PC-9 (cell line): ENCODE data around the gene CNBD2.

Experiments used
- EZH2 ChIP-seq: fragments of 200-600 bp; sonication (generic); IDR thresholded peaks from 2 replicates; pipeline ENCODE4 v1.8.0; 2017; ENCODE audit warnings: antibody characterized with exemption, low read depth
- TF ChIP-seq, protein P1 (sequence below): fragments of 200-600 bp; sonication (generic); conservative IDR thresholded peaks from 2 replicates; pipeline ENCODE4 v1.6.1; 2017; ENCODE audit warnings: mixed run types, antibody characterized with exemption, mild to moderate bottlenecking, moderate library complexity

DNA sequence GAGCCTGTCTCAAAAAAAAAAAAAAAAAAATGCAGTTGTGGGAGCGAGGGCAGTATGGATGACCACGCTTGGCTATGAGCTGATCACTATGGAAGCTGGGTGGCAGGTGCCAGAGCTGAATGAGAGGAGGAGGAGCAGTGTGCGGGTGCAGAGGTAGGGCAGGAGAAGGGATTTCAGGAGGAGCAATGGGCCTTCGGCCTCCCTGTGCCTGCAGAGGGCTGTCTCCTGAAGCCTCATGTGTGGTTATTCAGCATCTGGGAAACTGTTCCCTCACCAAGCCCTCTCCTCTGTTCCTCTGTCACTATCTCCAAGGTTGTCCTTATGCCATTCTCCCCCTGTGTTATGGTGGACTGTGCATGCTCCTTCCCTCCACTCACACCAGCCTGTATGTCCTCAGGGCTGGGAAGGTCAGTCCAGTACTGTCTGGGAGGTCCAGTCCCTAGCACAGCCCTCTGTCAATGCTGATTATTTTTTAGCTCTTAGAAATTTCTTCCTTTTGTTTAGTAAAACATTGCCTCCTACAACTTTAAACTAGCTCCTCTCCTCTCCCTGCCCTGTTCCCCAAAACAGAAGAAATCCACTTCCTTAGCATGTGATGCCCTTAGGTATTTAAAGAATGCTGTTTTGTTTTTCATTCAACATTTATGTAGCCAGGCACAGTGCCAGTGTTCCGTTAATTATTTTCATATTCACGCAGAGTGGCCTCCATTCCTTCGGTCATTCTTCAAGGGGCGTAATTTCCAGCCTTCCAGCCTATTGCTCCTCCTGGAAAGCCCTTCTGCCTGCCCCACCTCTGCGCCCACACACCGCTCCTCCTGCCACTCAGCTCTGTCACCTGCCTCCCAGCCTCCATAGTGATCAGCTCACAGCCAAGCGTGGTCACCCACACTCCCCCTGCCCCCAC lies 48.9 kb downstream of the CNBD2 start:
- TF ChIP-seq, protein P1, sequence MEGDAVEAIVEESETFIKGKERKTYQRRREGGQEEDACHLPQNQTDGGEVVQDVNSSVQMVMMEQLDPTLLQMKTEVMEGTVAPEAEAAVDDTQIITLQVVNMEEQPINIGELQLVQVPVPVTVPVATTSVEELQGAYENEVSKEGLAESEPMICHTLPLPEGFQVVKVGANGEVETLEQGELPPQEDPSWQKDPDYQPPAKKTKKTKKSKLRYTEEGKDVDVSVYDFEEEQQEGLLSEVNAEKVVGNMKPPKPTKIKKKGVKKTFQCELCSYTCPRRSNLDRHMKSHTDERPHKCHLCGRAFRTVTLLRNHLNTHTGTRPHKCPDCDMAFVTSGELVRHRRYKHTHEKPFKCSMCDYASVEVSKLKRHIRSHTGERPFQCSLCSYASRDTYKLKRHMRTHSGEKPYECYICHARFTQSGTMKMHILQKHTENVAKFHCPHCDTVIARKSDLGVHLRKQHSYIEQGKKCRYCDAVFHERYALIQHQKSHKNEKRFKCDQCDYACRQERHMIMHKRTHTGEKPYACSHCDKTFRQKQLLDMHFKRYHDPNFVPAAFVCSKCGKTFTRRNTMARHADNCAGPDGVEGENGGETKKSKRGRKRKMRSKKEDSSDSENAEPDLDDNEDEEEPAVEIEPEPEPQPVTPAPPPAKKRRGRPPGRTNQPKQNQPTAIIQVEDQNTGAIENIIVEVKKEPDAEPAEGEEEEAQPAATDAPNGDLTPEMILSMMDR, result no peak
- TF ChIP-seq EZH2, result no peak
